Testis (tissue), 3 donors: ENCODE results near the gene ZNF576. TPM values are rescaled to one million over a fixed set of nuclear protein-coding genes. Genes with fewer than 3 reads are reported as not detected.

Source experiments
- DNase-seq: peaks from one replicate; pipeline ENCODE4 v3.0.0-alpha.2; 2019
- H3K27ac ChIP-seq, 2 donors: fragments of 200-600 bp; sonication (generic); one replicate each; pipeline ENCODE4 v1.5.1; 2019
- H3K27me3 ChIP-seq: fragments of 200-600 bp; sonication (generic); one replicate; pipeline ENCODE4 v1.5.1; 2019
- H3K36me3 ChIP-seq: fragments of 200-600 bp; sonication (generic); one replicate; pipeline ENCODE4 v1.5.1; 2017; ENCODE audit warnings: low read depth; ENCODE audit errors: missing control alignments
- H3K4me1 ChIP-seq: fragments of 200-600 bp; sonication (generic); one replicate; pipeline ENCODE4 v1.5.1; 2019
- H3K4me3 ChIP-seq, 2 donors: fragments of 200-600 bp; sonication (generic); one replicate each; pipeline ENCODE4 v1.5.1; 2017 to 2019
- H3K9me3 ChIP-seq: fragments of 200-600 bp; sonication (generic); one replicate; pipeline ENCODE4 v1.5.1; 2017
- POLR2A ChIP-seq: fragments of 450-650 bp; IDR thresholded peaks from one replicate; pipeline ENCODE4 v1.6.1; 2017; ENCODE audit warnings: antibody characterized with exemption, mild to moderate bottlenecking, moderate library complexity
- WGBS, 2 donors: methylation state at CpG; one replicate each; pipeline ENCODE4 v1.1.5; 2018; 5-methylcytosine and 5-hydroxymethylcytosine counted together
- intact Hi-C: fragments of 100-400 bp; cut with DNase I; formaldehyde crosslinking; loops from one replicate; pipeline ENCODE4 v1.15.1; 2023; ENCODE audit warnings: low total_unique reads
- polyA plus RNA-seq: library from polyadenylated mRNA; stranded (reverse); fragments of 350-450 nt; fragmentation: Illumina TruSeq; extraction: RNeasy Lipid Tissue Mini Kit (QIAGEN cat#74804); gene quantifications from one replicate; pipeline ENCODE4 v1.2.3, GENCODE V29; 2014; ENCODE audit warnings: low read depth, low replicate concordance; ENCODE audit not compliant: insufficient read depth
- total RNA-seq, 2 donors: library from RNA; depleted of rRNA; stranded (reverse); fragments of >200 nt; gene quantifications; one replicate each; pipeline ENCODE4 v1.2.3, GENCODE V29; 2016
- TF ChIP-seq, protein P1 (sequence below), 3 experiments: fragments of 450-650 bp in 2 of 3; fragments of 200-600 bp in 1 of 3; sonication (generic) in 1 of 3; IDR thresholded peaks; one replicate each; pipeline ENCODE4 v1.5.1; 2016 to 2019; ENCODE audit warnings: antibody characterized with exemption in 3 of 3, mild to moderate bottlenecking in 2 of 3, moderate library complexity in 1 of 3

Gene ZNF576
- total and polyA plus RNA-seq, 3 donors from 2014 or later = 14.6 to 23.1 (median 17.9) TPM

DNA sequence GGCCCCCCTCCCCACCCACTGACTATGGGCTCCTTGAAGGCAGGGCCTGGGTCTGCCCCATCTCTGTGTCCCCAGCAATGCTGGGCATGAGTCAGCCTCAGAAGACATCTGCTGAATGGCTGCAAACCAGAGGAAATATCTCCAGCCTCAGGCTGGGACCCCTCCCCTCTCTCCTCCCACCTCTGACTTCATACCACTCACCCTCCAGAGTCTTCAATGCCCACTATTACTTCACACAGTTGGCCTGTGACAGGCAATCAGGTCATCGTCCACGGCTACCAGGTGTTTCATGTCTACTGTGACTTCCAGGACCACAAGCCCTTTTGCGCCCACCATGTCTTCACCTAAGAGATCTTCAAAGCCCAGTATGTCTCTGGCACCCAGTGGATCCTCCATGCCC, 15.4 kb downstream of the ZNF576 start, which contains the start of gene SRRM5:
Gene SRRM5, plus strand, starts transcription at position 301 of the 400 bp plus-strand sequence. Its CDS starts 34 bp downstream, at position 335.
- Histone ChIP-seq H3K9me3 (no peaks in the 10 kb centered on the region), H3K4me1 (peaks cover 4% of the 10 kb centered on the region), H3K27ac (no peak within 1 kb of the TSS), H3K4me3 (no peak within 1 kb of the TSS), H3K36me3 (no peaks in the 10 kb centered on the region), H3K27me3 (no peaks in the 10 kb centered on the region)
- TF ChIP-seq, protein P1, sequence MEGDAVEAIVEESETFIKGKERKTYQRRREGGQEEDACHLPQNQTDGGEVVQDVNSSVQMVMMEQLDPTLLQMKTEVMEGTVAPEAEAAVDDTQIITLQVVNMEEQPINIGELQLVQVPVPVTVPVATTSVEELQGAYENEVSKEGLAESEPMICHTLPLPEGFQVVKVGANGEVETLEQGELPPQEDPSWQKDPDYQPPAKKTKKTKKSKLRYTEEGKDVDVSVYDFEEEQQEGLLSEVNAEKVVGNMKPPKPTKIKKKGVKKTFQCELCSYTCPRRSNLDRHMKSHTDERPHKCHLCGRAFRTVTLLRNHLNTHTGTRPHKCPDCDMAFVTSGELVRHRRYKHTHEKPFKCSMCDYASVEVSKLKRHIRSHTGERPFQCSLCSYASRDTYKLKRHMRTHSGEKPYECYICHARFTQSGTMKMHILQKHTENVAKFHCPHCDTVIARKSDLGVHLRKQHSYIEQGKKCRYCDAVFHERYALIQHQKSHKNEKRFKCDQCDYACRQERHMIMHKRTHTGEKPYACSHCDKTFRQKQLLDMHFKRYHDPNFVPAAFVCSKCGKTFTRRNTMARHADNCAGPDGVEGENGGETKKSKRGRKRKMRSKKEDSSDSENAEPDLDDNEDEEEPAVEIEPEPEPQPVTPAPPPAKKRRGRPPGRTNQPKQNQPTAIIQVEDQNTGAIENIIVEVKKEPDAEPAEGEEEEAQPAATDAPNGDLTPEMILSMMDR (IDR thresholded peaks at IDR 0.05) = no peak
- TF ChIP-seq POLR2A = no peak
- DNase-seq = no peak
- 82 to 96% methylated on average over 3 of the region's 3 CpGs for WGBS, 2 donors
- intact Hi-C loops = no loop called here

DNA sequence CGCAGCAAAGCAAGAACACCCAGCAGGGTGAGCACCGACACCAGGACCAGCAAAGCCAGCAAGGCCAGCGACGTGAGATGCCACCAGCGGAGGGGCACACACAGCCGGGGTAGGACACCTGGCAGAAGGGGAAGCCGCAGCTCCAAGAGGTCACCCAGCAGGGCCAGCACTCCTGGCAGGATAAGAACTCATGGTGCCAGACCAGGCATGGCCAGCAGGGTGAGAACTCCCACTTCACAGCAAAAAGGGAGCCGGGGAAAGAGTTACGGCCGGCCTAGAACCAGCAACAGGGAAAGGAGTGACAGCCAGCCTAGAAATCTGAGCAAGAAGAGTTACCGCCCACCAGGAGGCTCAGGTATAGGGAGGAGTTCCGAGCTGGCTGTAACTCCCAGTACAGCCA, 16.0 kb downstream of the ZNF576 start:
- WGBS, 2 donors = 87 to 93% methylated on average over 10 to 12 of the region's 12 CpGs
- no peaks in the 10 kb centered on the region for H3K27me3 ChIP-seq
- no peaks in the 10 kb centered on the region for H3K9me3 ChIP-seq
- DNase-seq = no peak
- peaks cover 4% of the 10 kb centered on the region for H3K4me1 ChIP-seq
- H3K4me3 ChIP-seq = no peak overlapping the region
- H3K36me3 ChIP-seq = no peaks in the 10 kb centered on the region
- no peak overlapping the region for H3K27ac ChIP-seq
- intact Hi-C loops = no loop called here
- TF ChIP-seq POLR2A = no peak
- TF ChIP-seq, protein P1 (IDR thresholded peaks at IDR 0.05) = no peak

DNA sequence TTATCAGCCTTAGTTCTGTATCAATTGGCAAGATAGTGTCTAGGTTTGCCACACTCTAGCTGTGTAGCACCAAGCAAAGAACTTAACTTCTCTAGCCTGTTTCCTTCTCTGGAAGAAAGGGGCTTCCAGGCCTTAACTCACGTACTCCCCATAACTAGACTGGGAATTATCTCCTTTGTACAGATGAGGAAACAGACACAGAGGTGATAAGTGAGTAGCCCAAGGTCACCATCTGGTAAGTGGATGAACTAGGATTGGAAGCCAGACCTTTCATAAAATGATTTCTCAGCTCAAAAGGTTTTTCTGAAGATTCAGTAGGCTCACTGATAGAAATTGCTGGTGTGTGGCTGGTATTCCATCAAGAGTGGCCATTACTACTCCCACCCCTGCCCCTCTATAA, 19.9 kb downstream of the ZNF576 start:
- intact Hi-C loops = no loop called here
- WGBS, 2 donors = 48 to 52% methylated on average over 1 of the region's 1 CpG
- no peak for DNase-seq
- Histone ChIP-seq H3K4me3 (no peak overlapping the region), H3K9me3 (no peaks in the 10 kb centered on the region), H3K27ac (no peak overlapping the region), H3K4me1 (peaks cover 4% of the 10 kb centered on the region), H3K27me3 (no peaks in the 10 kb centered on the region), H3K36me3 (no peaks in the 10 kb centered on the region)
- TF ChIP-seq POLR2A = no peak
- TF ChIP-seq, protein P1 (IDR thresholded peaks at IDR 0.05) = no peak

DNA sequence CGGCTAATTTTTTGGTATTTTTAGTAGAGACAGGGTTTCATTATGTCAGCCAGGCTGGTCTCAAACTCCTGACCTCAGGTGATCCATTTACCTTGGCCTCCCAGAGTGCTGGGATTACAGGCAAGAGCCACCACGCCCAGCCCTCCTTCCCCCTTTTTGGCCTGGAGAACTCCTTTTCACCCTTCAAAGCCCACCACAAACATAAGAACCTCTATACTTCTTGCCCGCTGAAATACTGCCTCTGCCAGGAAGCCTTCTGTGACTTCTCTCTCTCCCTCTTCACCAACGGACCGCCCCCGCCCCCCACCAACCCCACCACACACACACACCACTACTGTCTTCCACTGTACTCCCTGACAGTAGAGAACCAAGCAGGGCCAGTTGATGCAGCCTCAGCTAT, 20.6 kb downstream of the ZNF576 start:
- Histone ChIP-seq H3K27ac (no peak overlapping the region), H3K27me3 (no peaks in the 10 kb centered on the region), H3K36me3 (no peaks in the 10 kb centered on the region), H3K9me3 (no peaks in the 10 kb centered on the region), H3K4me1 (peaks cover 4% of the 10 kb centered on the region), H3K4me3 (no peak overlapping the region)
- WGBS, 2 donors = 78 to 83% methylated on average over 6 of the region's 6 CpGs
- intact Hi-C loops = no loop called here
- TF ChIP-seq, protein P1 (IDR thresholded peaks at IDR 0.05) = no peak
- DNase-seq = no peak

DNA sequence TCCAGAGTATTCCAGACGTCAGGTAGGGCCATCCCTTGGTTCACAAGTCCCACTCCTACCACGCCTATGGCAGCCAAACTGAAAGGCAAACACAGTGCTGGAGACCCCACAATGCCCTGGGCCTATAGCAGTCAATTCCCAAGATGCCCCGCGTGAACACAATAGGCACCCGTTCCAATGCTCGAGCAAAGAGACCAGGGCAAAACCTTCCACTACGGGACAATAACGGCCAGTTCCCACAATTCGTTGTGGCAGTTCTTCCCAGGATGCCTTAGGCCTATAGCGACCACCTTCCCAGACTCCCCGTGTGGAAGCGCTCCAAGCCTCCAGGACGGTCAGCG, 22.5 kb downstream of the ZNF576 start:
- TF ChIP-seq, protein P1 (IDR thresholded peaks at IDR 0.05) = no peak
- TF ChIP-seq POLR2A = no peak
- WGBS, 2 donors = 0 to 1% methylated on average over 6 to 14 of the region's 14 CpGs
- Histone ChIP-seq H3K4me3 (peak overlapping the region; percentile 74 to 79), H3K9me3 (no peaks in the 10 kb centered on the region), H3K27me3 (no peaks in the 10 kb centered on the region), H3K27ac (peak overlapping the region; percentile 80 to 96), H3K4me1 (peaks cover 4% of the 10 kb centered on the region), H3K36me3 (no peaks in the 10 kb centered on the region)
- intact Hi-C loops = no loop called here
- DNase-seq = peak; percentile 77
